H1 (cell line): Measurements from ENCODE around the gene NEDD4L. TPM values are rescaled to one million over a fixed set of nuclear protein-coding genes. Genes with fewer than 3 reads are reported as not detected.

Experiments
- BACH1 ChIP-seq: IDR thresholded peaks from 2 replicates; pipeline ENCODE4 v1.6.1; 2012; ENCODE audit warnings: low read length, improper control_type of control experiment
- KDM1A ChIP-seq: fragments of 200-600, 300-600 bp; sonication (generic); IDR thresholded peaks from 2 replicates; pipeline ENCODE4 v1.7.1; 2016; ENCODE audit warnings: mild to moderate bottlenecking, low read length, borderline replicate concordance
- KDM4A ChIP-seq: IDR thresholded peaks from one replicate; pipeline ENCODE4 v1.7.1; 2012; ENCODE audit warnings: low read depth, mild to moderate bottlenecking, moderate library complexity, low read length, inconsistent platforms; ENCODE audit not compliant: severe bottlenecking
- SUZ12 ChIP-seq: fragments of 200-600 bp; sonication (generic); IDR thresholded peaks from 2 replicates; pipeline ENCODE4 v1.6.1; 2012; ENCODE audit warnings: mild to moderate bottlenecking, inconsistent platforms, low read length, moderate library complexity, mixed read lengths
- polyA plus RNA-seq, 7 experiments: library from polyadenylated mRNA; depleted of rRNA in 3 of 7; stranded (reverse) in 5 of 7; unstranded in 2 of 7; fragments of >200 nt in 5 of 7; fragments of 200-250 nt in 2 of 7; gene quantifications; 1 replicate in 5 of 7; 2 replicates in 1 of 7; 4 replicates in 1 of 7; pipeline versions ENCODE4 v1.2.1 to v1.2.3, GENCODE V29; 2011 to 2013; ENCODE audit warnings: missing spikeins in 2 of 7, mixed read lengths in 2 of 7
- total RNA-seq: library from RNA; stranded (reverse); fragmentation: NEBNext Ultra II Directional; extraction: Animal tissue kit (Norgen Biotek cat#: 25700); gene quantifications from 2 replicates; pipeline ENCODE4 v1.2.1, GENCODE V29; 2021

The NEDD4L gene
- total and polyA plus RNA-seq, 2 of the 8 experiments (the other 6 are each of a cell fraction or from before 2014, with no cell fraction given), result 37.3 to 69.8 TPM

DNA sequence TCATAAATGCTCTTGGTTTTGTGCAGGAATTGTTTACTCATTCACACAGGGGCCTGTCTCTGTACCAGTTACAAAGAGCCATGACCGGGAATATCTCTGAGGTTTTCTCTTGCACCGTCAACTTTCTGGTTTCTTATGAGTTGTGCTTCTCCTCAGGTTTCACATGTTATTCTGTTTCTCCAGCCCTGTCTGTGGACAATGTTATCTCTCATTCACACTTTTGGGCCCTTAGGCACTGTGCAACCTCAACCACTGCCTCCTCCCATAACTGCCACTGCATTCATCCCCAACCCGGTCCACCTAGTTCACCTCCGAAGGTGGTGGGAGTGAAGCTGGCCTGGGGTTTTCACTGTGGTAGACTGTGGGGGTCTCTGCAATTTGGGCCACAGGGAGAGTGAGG lies 22.5 kb upstream of the NEDD4L start (continued):
- TF ChIP-seq BACH1, result no peak
- TF ChIP-seq KDM1A, result no peak
- no peak for TF ChIP-seq KDM4A
- TF ChIP-seq SUZ12, result no peak
